Measurements from ENCODE around the gene MXI1.

MXI1 gene

DNA sequence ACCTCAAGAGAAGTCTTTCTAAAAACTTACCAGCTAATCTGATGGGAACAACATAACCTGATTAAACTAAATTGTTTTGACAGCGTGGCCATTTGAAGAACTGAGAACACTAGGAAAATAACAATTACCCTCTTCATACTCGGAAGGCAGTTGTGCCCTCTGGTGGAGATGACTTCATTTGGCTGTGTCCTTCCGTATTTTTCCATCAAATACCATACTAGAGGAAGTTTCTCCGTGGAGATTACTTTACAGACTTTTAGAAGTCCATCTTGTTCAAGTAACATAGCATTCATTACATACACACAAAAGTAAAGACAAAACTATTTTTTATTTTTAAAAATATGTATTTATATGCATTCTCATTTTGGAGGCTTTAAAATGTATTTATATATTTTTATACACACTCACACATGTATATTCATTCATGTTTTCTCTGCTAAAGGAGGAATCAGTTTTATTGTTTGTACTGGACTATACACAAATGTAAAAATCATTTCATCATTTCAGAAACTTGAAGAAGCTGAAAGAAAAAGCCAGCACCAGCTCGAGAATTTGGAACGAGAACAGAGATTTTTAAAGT, 72.1 kb downstream of the MXI1 start:
- in situ Hi-C loops (cut with MboI; ENCODE audit: low pct_unique_long_range_greater_than_20kb, low sequenced_read_pairs, unreplicated experiment) = loop anchor here (5.0 kb wide), 1 partner anchor 142 kb away; no protein-coding TSS in a partner anchor
- TF ChIP-seq, protein P1, sequence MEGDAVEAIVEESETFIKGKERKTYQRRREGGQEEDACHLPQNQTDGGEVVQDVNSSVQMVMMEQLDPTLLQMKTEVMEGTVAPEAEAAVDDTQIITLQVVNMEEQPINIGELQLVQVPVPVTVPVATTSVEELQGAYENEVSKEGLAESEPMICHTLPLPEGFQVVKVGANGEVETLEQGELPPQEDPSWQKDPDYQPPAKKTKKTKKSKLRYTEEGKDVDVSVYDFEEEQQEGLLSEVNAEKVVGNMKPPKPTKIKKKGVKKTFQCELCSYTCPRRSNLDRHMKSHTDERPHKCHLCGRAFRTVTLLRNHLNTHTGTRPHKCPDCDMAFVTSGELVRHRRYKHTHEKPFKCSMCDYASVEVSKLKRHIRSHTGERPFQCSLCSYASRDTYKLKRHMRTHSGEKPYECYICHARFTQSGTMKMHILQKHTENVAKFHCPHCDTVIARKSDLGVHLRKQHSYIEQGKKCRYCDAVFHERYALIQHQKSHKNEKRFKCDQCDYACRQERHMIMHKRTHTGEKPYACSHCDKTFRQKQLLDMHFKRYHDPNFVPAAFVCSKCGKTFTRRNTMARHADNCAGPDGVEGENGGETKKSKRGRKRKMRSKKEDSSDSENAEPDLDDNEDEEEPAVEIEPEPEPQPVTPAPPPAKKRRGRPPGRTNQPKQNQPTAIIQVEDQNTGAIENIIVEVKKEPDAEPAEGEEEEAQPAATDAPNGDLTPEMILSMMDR (IDR thresholded peaks at IDR 0.05; ENCODE audit: extremely low read depth, insufficient read depth, missing control alignments) = peak; percentile 61
- DNase-seq (ENCODE audit: low spot score) = peak; percentile 37

DNA sequence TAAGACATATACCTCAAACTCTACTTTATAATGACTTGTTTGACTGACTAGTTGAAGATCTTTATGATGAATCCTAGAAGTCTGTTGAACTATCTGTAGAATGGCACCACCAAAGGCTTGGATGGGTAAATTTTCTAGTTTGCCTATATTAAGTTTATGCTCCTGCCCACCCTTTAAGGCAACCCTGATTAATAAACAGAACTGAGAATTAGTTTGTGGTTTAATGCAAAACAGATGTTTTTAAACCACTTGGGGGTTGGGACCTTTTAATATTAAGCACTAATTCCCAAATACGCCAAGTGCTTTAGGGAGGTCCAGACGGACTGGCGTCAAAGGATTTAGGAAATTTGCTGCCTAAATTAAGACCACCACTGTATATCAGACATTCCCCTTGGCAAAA, 76.9 kb downstream of the MXI1 start:
- DNase-seq (ENCODE audit: low spot score) = no peak
- in situ Hi-C loops (cut with MboI; ENCODE audit: low pct_unique_long_range_greater_than_20kb, low sequenced_read_pairs, unreplicated experiment) = no loop called here
- TF ChIP-seq, protein P1 (IDR thresholded peaks at IDR 0.05; ENCODE audit: extremely low read depth, insufficient read depth, missing control alignments) = no peak

DNA sequence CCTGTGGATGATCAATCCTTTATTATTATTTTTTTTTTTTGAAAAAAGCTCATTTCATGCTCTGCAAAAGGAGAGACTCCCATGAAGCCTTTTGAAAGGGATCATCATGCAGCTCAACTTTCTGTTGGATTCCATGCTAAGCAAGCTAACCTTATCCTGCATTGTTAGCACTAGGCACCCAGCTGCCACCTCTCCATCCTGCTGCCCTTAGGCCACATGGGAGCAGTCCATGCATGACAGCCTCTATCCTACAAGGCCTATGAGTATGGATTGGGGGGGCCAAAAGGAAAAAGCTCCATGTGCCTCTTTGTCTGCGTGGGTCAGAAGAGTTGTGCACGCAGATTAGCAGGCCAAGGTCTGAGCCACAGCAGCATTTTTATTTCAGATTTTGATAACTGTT, 78.1 kb downstream of the MXI1 start:
- DNase-seq (ENCODE audit: low spot score) = no peak
- in situ Hi-C loops (cut with MboI; ENCODE audit: low pct_unique_long_range_greater_than_20kb, low sequenced_read_pairs, unreplicated experiment) = no loop called here

DNA sequence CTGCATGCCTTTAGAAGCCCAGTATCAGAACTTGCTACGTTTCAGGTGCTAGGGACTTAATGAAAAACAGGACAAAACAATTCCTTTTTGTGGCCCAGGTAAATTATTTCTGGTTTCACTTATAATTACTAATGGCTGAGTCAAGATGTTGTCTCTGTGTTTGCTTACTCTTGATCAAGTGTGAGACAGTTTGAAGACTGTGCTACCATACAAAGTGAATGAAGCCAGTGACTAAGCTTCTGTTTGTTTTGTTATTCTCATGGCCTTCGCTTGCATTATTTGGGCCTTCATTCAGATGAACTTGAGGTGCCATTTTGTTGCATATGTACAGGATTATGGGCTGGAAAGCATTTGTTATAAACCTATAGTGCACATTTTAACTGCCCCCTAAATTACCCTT, 79.4 kb downstream of the MXI1 start:
- DNase-seq (ENCODE audit: low spot score) = no peak
- in situ Hi-C loops (cut with MboI; ENCODE audit: low pct_unique_long_range_greater_than_20kb, low sequenced_read_pairs, unreplicated experiment) = no loop called here
- TF ChIP-seq, protein P1 (IDR thresholded peaks at IDR 0.05; ENCODE audit: extremely low read depth, insufficient read depth, missing control alignments) = no peak

More for the DNA sequence above, 78.1 kb downstream of the MXI1 start:
- TF ChIP-seq, protein P1 (IDR thresholded peaks at IDR 0.05; ENCODE audit: extremely low read depth, insufficient read depth, missing control alignments) = no peak

DNA sequence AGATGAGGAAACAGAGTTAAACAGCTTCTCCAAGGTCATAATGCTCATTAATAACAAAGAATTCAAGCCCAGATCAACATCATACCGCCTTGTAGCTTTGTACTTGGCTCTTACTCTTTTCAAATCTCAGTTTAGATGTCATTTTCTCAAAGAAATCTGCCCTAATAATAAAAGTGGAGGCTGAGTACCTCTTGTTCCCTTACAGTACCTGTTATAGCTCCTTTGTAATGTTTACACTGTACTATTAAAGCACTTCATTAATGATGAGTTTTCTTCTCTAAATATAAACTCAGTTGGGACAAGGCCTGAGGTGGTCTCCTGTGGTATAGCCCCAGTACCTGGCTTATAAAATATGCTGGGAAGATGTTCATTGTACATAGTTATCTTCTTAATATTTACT, 89.6 kb downstream of the MXI1 start:
- TF ChIP-seq, protein P1 (IDR thresholded peaks at IDR 0.05; ENCODE audit: extremely low read depth, insufficient read depth, missing control alignments) = no peak
- no peak for DNase-seq (ENCODE audit: low spot score)
- in situ Hi-C loops (cut with MboI; ENCODE audit: low pct_unique_long_range_greater_than_20kb, low sequenced_read_pairs, unreplicated experiment) = no loop called here

DNA sequence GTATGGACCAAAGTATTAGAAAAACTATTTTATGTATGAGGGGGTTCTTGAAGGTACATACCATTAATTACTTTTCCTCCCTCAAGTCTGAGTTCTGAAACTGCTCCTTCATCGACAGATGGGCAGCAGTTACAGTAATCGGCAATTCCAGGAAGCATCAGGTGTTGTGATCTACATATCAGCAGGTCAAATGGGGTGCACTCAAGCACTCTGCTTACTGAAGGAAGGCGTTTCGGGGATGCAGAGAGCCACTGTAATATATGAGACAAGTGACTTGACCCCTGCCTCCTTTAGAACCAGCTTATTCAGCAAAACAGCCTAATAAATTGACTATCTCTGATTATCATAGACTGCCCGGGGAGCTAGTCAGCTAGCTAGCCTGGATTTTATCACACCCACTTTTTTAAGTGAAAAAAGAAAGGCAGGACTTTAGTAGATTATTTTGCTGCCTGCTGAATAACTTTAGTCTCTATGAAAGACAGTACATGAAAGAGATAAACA, 93.1 kb downstream of the MXI1 start:
- no peak for DNase-seq (ENCODE audit: low spot score)
- TF ChIP-seq, protein P1 (IDR thresholded peaks at IDR 0.05; ENCODE audit: extremely low read depth, insufficient read depth, missing control alignments) = no peak
- in situ Hi-C loops (cut with MboI; ENCODE audit: low pct_unique_long_range_greater_than_20kb, low sequenced_read_pairs, unreplicated experiment) = no loop called here

Measured in GM13977 (cell line).